Melanocyte of skin (primary cell): Measurements from ENCODE around the gene GOLT1A. TPM values are rescaled to one million over a fixed set of nuclear protein-coding genes. Genes with fewer than 3 reads are reported as not detected.

Experiments
- total RNA-seq, 2 donors: library from RNA; depleted of rRNA; stranded (reverse); fragments of >200 nt; gene quantifications; 2 replicates each; pipeline ENCODE4 v1.2.3, GENCODE V29; 2012

GOLT1A gene
- total RNA-seq, result not detected

GRCh38 chr1:204213668-204214662 is at the start of gene GOLT1A:
Gene GOLT1A, minus strand, starts transcription at chr1:204213988. Its CDS starts 82 bp downstream, at chr1:204213906.

GRCh38 chr1:204196068-204196795 is 17.6 kb downstream of the GOLT1A start, which contains the start of gene KISS1:
Gene KISS1, minus strand, starts transcription at chr1:204196491. Its CDS starts 3,615 bp downstream, at chr1:204192876.

GRCh38 chr1:204166219-204166618 is 47.6 kb downstream of the GOLT1A start, which contains the start of gene REN:
Gene REN, minus strand, starts transcription at chr1:204166337. Its CDS starts 44 bp downstream, at chr1:204166293.

GRCh38 chr1:204151552-204152309 is 62.1 kb downstream of the GOLT1A start, which contains the start of gene ETNK2:
Gene ETNK2, minus strand, starts transcription at chr1:204152044. Its CDS starts 192 bp downstream, at chr1:204151852.

Other genes with a start within 250 kb of the GOLT1A start
- gene SOX13, start 140.9 kb downstream of the GOLT1A start, total RNA-seq, result 10 to 100 TPM; 32.3 to 33.0 TPM
- 10 to 100 TPM; 16.5 to 21.0 TPM for gene ETNK2, start 61.9 kb downstream of the GOLT1A start, total RNA-seq
- not detected for gene REN, start 47.7 kb downstream of the GOLT1A start, total RNA-seq
- gene KISS1, start 17.5 kb downstream of the GOLT1A start, total RNA-seq, result not detected
- gene PLEKHA6, start 145.9 kb upstream of the GOLT1A start, total RNA-seq, result 1 to 10 TPM; 2.0 to 3.1 TPM
- 10 to 100 TPM; 19.3 to 26.0 TPM for gene PPP1R15B, start 197.8 kb upstream of the GOLT1A start, total RNA-seq